HCT116 (cell line): Measurements from ENCODE around the gene METTL18. TPM values are rescaled to one million over a fixed set of nuclear protein-coding genes. Genes with fewer than 3 reads are reported as not detected.

Experiments used
- ATAC-seq: fragments of 200-7000 bp; cut with Tn5 transposase; 2 replicates; pipeline ENCODE4 v1.9.1; 2020; ENCODE audit warnings: mild to moderate bottlenecking, moderate library complexity
- BruUV-seq: library from RNA; stranded (reverse); fragments of 400-500 nt; replicated peaks from 2 replicates; lab custom pipeline; 2021; lab: Mats Ljungman, UMichigan
- CTCF ChIA-PET: fragments of 300-600 bp; sonication (Branson Sonifier 250); formaldehyde crosslinking; loops from one replicate; lab custom pipeline; 2021; ENCODE audit warnings: antibody characterized with exemption; lab: Charles Lee
- POLR2A ChIA-PET: fragments of 300-600, 350-600 bp; sonication (Branson Sonifier 250); formaldehyde crosslinking; loops from one replicate; lab custom pipeline; 2021; ENCODE audit warnings: antibody characterized with exemption; lab: Charles Lee
- RAD21 ChIA-PET, 2 experiments: fragments of 300-600 bp; sonication (Branson Sonifier 250); formaldehyde crosslinking; loops; one replicate each; lab custom pipeline; 2023; ENCODE audit warnings: low total read pairs in 2 of 2; ENCODE audit not compliant: uncharacterized antibody in 2 of 2, unreplicated experiment in 2 of 2, low non-redundant PET in 1 of 2; lab: Charles Lee
- DNase-seq: peaks from one replicate; pipeline ENCODE4 v3.0.0-alpha.2; 2010; ENCODE audit warnings: low read depth, low spot score
- H2AFZ ChIP-seq: fragments of 200-600 bp; shearing (Covaris generic), sonication (generic); 2 replicates; pipeline ENCODE4 v1.6.1; 2017; ENCODE audit warnings: low read depth, mixed run types, mixed read lengths, antibody characterized with exemption, low read length; ENCODE audit not compliant: poor library complexity, severe bottlenecking
- H3K27ac ChIP-seq: 2 replicates; pipeline ENCODE4 v1.5.1; 2012; ENCODE audit warnings: low read depth, low read length
- H3K27me3 ChIP-seq: fragments of 200-600 bp; sonication (generic); 2 replicates; pipeline ENCODE4 v1.6.1; 2016; ENCODE audit warnings: mixed run types, low read length, mixed read lengths; ENCODE audit not compliant: insufficient read depth
- H3K36me3 ChIP-seq, 2 experiments: fragments of 200-500 bp in 1 of 2; fragments of 200-600 bp in 1 of 2; sonication (Bioruptor generic) in 1 of 2; sonication (generic) in 1 of 2; 2 replicates each; pipeline versions ENCODE4 v1.5.1 to v1.6.1; 2014 to 2016; ENCODE audit warnings: low read length in 2 of 2, inconsistent platforms in 1 of 2, mixed read lengths in 1 of 2, mixed run types in 1 of 2; ENCODE audit not compliant: insufficient read depth in 2 of 2, control insufficient read depth in 1 of 2
- H3K4me1 ChIP-seq, 2 experiments: fragments of 200-600 bp in 1 of 2; sonication (generic) in 1 of 2; 2 replicates each; pipeline versions ENCODE4 v1.5.1 to v1.6.1; 2012 to 2017; ENCODE audit warnings: low read length in 2 of 2, inconsistent platforms in 1 of 2, mild to moderate bottlenecking in 1 of 2, mixed read lengths in 1 of 2, mixed run types in 1 of 2, moderate library complexity in 1 of 2; ENCODE audit not compliant: insufficient read depth in 2 of 2, control insufficient read depth in 1 of 2
- H3K4me2 ChIP-seq: fragments of 200-600 bp; sonication (generic); 2 replicates; pipeline ENCODE4 v1.6.1; 2017; ENCODE audit warnings: mixed run types, low read length, mixed read lengths
- H3K4me3 ChIP-seq, 2 experiments: fragments of 200-600 bp in 1 of 2; sonication (generic) in 1 of 2; replicated peaks in 1 of 2; 2 replicates each; pipeline ENCODE4 v1.5.1; 2011 to 2016; ENCODE audit warnings: low read length in 2 of 2, control low read depth in 1 of 2, low read depth in 1 of 2, mild to moderate bottlenecking in 1 of 2, mixed read lengths in 1 of 2, mixed run types in 1 of 2
- H3K79me2 ChIP-seq: fragments of 200-600 bp; sonication (generic); 2 replicates; pipeline ENCODE4 v1.6.1; 2017; ENCODE audit warnings: mild to moderate bottlenecking, mixed run types, low read length, moderate library complexity, mixed read lengths; ENCODE audit not compliant: insufficient read depth
- H3K9ac ChIP-seq: fragments of 200-600 bp; sonication (generic); 2 replicates; pipeline ENCODE4 v1.6.1; 2016; ENCODE audit warnings: low read length, mixed read lengths
- H3K9me2 ChIP-seq: fragments of 200-600 bp; sonication (generic), shearing (Covaris generic); 2 replicates; pipeline ENCODE4 v1.6.1; 2017; ENCODE audit warnings: mixed run types, mild to moderate bottlenecking, moderate library complexity; ENCODE audit not compliant: insufficient read depth
- H3K9me3 ChIP-seq, 2 experiments: fragments of 200-500 bp in 1 of 2; fragments of 200-600 bp in 1 of 2; sonication (Bioruptor generic) in 1 of 2; sonication (generic) in 1 of 2; 2 replicates each; pipeline ENCODE4 v1.6.1; 2014 to 2017; ENCODE audit warnings: low read length in 2 of 2, mixed read lengths in 2 of 2, inconsistent platforms in 1 of 2, low read depth in 1 of 2, mild to moderate bottlenecking in 1 of 2, mixed run types in 1 of 2, moderate library complexity in 1 of 2; ENCODE audit not compliant: control insufficient read depth in 1 of 2, insufficient read depth in 1 of 2
- H4K20me1 ChIP-seq: fragments of 200-600 bp; sonication (generic), shearing (Covaris generic); 2 replicates; pipeline ENCODE4 v1.6.1; 2017; ENCODE audit warnings: mixed run types, mild to moderate bottlenecking, moderate library complexity; ENCODE audit not compliant: insufficient read depth
- CBX3 ChIP-seq: IDR thresholded peaks from 2 replicates; pipeline ENCODE4 v1.6.1; 2012; ENCODE audit warnings: low read depth
- CEBPB ChIP-seq: IDR thresholded peaks from 2 replicates; pipeline ENCODE4 v1.6.1; 2012; ENCODE audit warnings: low read depth
- EGR1 ChIP-seq: IDR thresholded peaks from 2 replicates; pipeline ENCODE4 v1.6.1; 2012; ENCODE audit warnings: low read depth
- EZH2phosphoT487 ChIP-seq: fragments of 200-600 bp; IDR thresholded peaks from 2 replicates; pipeline ENCODE4 v1.6.1; 2018; ENCODE audit warnings: antibody characterized with exemption, borderline replicate concordance
- JUND ChIP-seq: IDR thresholded peaks from 2 replicates; pipeline ENCODE4 v1.6.1; 2012
- MAX ChIP-seq: IDR thresholded peaks from 2 replicates; pipeline ENCODE4 v1.6.1; 2012
- POLR2AphosphoS5 ChIP-seq: IDR thresholded peaks from 2 replicates; pipeline ENCODE4 v1.6.1; 2011; ENCODE audit warnings: mild to moderate bottlenecking, low read depth, low read length, moderate library complexity
- SP1 ChIP-seq: IDR thresholded peaks from 2 replicates; pipeline ENCODE4 v1.6.1; 2012; ENCODE audit warnings: low read depth
- TCF7L2 ChIP-seq: IDR thresholded peaks from 2 replicates; pipeline ENCODE4 v1.7.0; 2011; ENCODE audit warnings: borderline replicate concordance, inconsistent platforms; ENCODE audit not compliant: insufficient read depth, insufficient read length; ENCODE audit errors: extremely low read depth
- ZBTB33 ChIP-seq: IDR thresholded peaks from 2 replicates; pipeline ENCODE4 v1.6.1; 2011; ENCODE audit warnings: mild to moderate bottlenecking, low read length, moderate library complexity; ENCODE audit not compliant: insufficient replicate concordance; ENCODE audit errors: extremely low read depth
- intact Hi-C: fragments of 100-400 bp; cut with micrococcal nuclease; formaldehyde crosslinking; loops from 2 replicates; pipeline ENCODE4 v1.10.0; 2022
- total RNA-seq: library from RNA; stranded (reverse); gene quantifications from one replicate; pipeline ENCODE4 v1.2.1, GENCODE V29; 2021; ENCODE audit not compliant: unreplicated experiment

Gene METTL18
- total RNA-seq, 1 experiment from 2014 or later, result 7.4 TPM

- no peaks in the 10 kb centered on the region for H4K20me1 ChIP-seq
- intact Hi-C loops, result no loop called here
- H3K79me2 ChIP-seq, result peaks cover 49% of the 10 kb centered on the region
- H3K9ac ChIP-seq, result peak overlapping the region; percentile 79
- ChIA-PET RAD21 (no interaction called here), CTCF (interaction anchor here (1.1 kb wide), 1 partner anchor 193 kb away, joined by 3 read pairs; no protein-coding TSS in a partner anchor), POLR2A (interaction anchor here (1.5 kb wide), 1 partner anchor 10 kb away, joined by 3 read pairs; no protein-coding TSS in a partner anchor)
- H3K4me2 ChIP-seq, result peak overlapping the region; percentile 87
- peak overlapping the region; percentile 74; the same call in 1 of the 2 replicates for H3K27ac ChIP-seq
- no peak for ATAC-seq
- peaks cover 0 to 5% of the 10 kb centered on the region in 2 experiments; a peak in 1 of 4 replicates for H3K36me3 ChIP-seq
- no TSS peak for BruUV-seq
- H3K4me1 ChIP-seq, result peaks cover 4 to 12% of the 10 kb centered on the region in 2 experiments; a peak in 3 of 4 replicates
- no peak for DNase-seq
- no peaks in the 10 kb centered on the region for H3K27me3 ChIP-seq
- no peaks in the 10 kb centered on the region for H3K9me2 ChIP-seq
- peak overlapping the region; percentile 79 to 80 for H3K4me3 ChIP-seq
- no peak overlapping the region for H2AFZ ChIP-seq
- TF ChIP-seq ZBTB33, result no peak
- no peak for TF ChIP-seq TCF7L2
- TF ChIP-seq CEBPB, result no peak
- TF ChIP-seq POLR2AphosphoS5, result no peak
- TF ChIP-seq JUND, result no peak
- TF ChIP-seq CBX3, result no peak
- TF ChIP-seq EZH2phosphoT487, result no peak
- TF ChIP-seq MAX, result no peak
- TF ChIP-seq EGR1, result no peak
- no peak for TF ChIP-seq SP1
- no peaks in the 10 kb centered on the region for H3K9me3 ChIP-seq
Measured at GRCh38 chr1:169795687-169796086, 980 bp upstream of the METTL18 start.
